Ishikawa (cell line): ENCODE measurements around the gene PADI1.

Experiments used
- CREB1 ChIP-seq: IDR thresholded peaks from 2 replicates; pipeline ENCODE4 v1.6.1; 2012; ENCODE audit warnings: low read depth
- EGR1 ChIP-seq: IDR thresholded peaks from 2 replicates; pipeline ENCODE4 v1.6.1; 2012
- EP300 ChIP-seq: IDR thresholded peaks from 2 replicates; pipeline ENCODE4 v1.6.1; 2012; ENCODE audit warnings: borderline replicate concordance
- TAF1 ChIP-seq: IDR thresholded peaks from 2 replicates; pipeline ENCODE4 v1.6.1; 2012; ENCODE audit warnings: low read depth, mild to moderate bottlenecking
- YY1 ChIP-seq: IDR thresholded peaks from 2 replicates; pipeline ENCODE4 v1.6.1; 2012; ENCODE audit warnings: low read depth
- TF ChIP-seq, protein P1 (sequence below): IDR thresholded peaks from 2 replicates; pipeline ENCODE4 v1.6.1; 2012

DNA sequence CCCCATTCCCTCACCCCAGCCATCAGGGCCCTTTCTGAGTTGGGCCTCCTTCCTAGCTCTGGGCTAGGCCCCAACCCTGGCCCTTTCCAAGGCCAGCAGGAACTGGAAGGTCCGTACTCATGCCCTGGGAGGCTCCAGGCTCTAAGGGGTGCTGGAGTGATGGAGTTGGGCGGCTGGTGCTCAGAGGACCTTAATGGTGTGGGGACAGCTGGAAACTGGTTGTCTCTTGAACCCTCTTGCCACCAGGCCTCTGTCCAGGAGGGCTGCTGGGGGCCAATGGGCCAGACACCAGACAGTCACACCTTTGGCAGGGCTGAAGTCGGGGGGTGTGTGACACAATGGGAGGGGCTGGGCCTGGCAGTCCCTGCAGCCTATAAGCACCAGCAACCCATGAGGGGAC, 9.2 kb upstream of the PADI1 start:
- TF ChIP-seq EGR1 (no peak), YY1 (no peak), TAF1 (no peak), EP300 (no peak), CREB1 (no peak)
- TF ChIP-seq, protein P1, sequence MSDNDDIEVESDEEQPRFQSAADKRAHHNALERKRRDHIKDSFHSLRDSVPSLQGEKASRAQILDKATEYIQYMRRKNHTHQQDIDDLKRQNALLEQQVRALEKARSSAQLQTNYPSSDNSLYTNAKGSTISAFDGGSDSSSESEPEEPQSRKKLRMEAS = no peak
